Nephron (organoid): ENCODE data around the gene RIC8B.

Experiments used
- H3K27ac Mint-ChIP-seq, 3 experiments: 2 replicates each; pipeline ENCODE4 v1.8.0; 2020; ENCODE audit warnings: mixed read lengths in 3 of 3, mild to moderate bottlenecking in 2 of 3, moderate library complexity in 1 of 3
- H3K27me3 Mint-ChIP-seq: 2 replicates; pipeline ENCODE4 v1.8.0; 2021; ENCODE audit warnings: low read depth, mild to moderate bottlenecking, moderate library complexity, mixed read lengths
- H3K36me3 Mint-ChIP-seq: 2 replicates; pipeline ENCODE4 v1.8.0; 2020; ENCODE audit warnings: low read depth, mixed read lengths
- H3K4me1 Mint-ChIP-seq: 2 replicates; pipeline ENCODE4 v1.8.0; 2020; ENCODE audit warnings: mixed read lengths
- H3K4me3 Mint-ChIP-seq, 3 experiments: 2 replicates each; pipeline ENCODE4 v1.8.0; 2020; ENCODE audit warnings: mild to moderate bottlenecking in 3 of 3, mixed read lengths in 3 of 3, moderate library complexity in 2 of 3
- H3K9me3 Mint-ChIP-seq: 2 replicates; pipeline ENCODE4 v1.8.0; 2020; ENCODE audit warnings: mixed read lengths
- TF ChIP-seq, protein P1 (sequence below), 3 experiments: fragments of 200-600 bp; sonication (generic); IDR thresholded peaks; one replicate each; pipeline ENCODE4 v1.5.0; 2021; ENCODE audit warnings: antibody characterized with exemption in 3 of 3; ENCODE audit not compliant: unreplicated experiment in 3 of 3

Gene RIC8B

DNA sequence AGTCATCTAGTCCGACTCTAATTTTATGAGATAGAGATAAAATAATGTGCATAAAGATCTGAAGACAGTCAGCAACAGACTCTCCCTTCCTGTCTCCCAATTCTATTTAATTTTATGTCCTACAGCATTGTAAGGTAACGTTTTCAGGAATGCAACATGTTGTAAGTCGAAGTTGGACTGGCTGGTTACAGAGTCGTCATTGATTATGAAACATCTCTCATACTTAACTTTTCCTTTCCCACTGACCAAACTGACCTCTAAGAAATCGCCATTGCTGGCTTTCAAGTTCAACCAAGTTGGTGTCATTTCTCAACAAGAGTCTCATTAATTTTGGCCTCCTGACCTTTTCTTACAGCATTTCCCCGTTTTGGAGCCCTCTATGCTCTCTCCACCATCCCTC, 4.9 kb upstream of the RIC8B start:
- peak overlapping the region in 2 of 3 experiments; percentile 38 to 90 for H3K27ac Mint-ChIP-seq
- no peaks in the 10 kb centered on the region for H3K36me3 Mint-ChIP-seq
- H3K4me1 Mint-ChIP-seq, result peaks cover 50% of the 10 kb centered on the region
- no peaks in the 10 kb centered on the region for H3K27me3 Mint-ChIP-seq
- TF ChIP-seq, protein P1, sequence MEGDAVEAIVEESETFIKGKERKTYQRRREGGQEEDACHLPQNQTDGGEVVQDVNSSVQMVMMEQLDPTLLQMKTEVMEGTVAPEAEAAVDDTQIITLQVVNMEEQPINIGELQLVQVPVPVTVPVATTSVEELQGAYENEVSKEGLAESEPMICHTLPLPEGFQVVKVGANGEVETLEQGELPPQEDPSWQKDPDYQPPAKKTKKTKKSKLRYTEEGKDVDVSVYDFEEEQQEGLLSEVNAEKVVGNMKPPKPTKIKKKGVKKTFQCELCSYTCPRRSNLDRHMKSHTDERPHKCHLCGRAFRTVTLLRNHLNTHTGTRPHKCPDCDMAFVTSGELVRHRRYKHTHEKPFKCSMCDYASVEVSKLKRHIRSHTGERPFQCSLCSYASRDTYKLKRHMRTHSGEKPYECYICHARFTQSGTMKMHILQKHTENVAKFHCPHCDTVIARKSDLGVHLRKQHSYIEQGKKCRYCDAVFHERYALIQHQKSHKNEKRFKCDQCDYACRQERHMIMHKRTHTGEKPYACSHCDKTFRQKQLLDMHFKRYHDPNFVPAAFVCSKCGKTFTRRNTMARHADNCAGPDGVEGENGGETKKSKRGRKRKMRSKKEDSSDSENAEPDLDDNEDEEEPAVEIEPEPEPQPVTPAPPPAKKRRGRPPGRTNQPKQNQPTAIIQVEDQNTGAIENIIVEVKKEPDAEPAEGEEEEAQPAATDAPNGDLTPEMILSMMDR (IDR thresholded peaks at IDR 0.05; ENCODE audit: unreplicated experiment in 3 of 3), result no peak
- no peaks in the 10 kb centered on the region for H3K9me3 Mint-ChIP-seq
- H3K4me3 Mint-ChIP-seq, result peak overlapping the region in 1 of 3 experiments; percentile 10

DNA sequence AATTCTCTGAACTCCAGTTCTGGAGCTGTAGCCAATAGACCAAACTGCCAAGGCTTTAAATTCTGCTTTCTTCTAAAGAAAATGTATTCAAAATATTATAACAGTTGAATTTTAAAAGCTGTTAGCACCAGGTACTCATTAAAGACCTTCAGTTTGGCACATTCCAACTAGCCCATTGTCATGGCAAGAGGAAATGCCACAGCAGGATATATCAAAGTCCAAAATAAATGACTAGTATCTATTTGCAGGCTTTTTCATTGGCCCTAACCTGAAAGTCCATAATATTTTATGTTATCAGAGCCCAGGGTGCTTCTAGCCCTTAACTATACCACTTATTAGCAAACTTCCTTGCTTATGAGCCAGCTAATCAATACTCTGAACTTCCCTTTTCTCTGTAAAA, 3.1 kb upstream of the RIC8B start:
- peaks cover 57% of the 10 kb centered on the region for H3K4me1 Mint-ChIP-seq
- TF ChIP-seq, protein P1 (IDR thresholded peaks at IDR 0.05; ENCODE audit: unreplicated experiment in 3 of 3), result no peak
- no peaks in the 10 kb centered on the region for H3K9me3 Mint-ChIP-seq
- no peak overlapping the region for H3K4me3 Mint-ChIP-seq
- H3K27me3 Mint-ChIP-seq, result no peaks in the 10 kb centered on the region
- H3K36me3 Mint-ChIP-seq, result no peaks in the 10 kb centered on the region
- no peak overlapping the region for H3K27ac Mint-ChIP-seq

DNA sequence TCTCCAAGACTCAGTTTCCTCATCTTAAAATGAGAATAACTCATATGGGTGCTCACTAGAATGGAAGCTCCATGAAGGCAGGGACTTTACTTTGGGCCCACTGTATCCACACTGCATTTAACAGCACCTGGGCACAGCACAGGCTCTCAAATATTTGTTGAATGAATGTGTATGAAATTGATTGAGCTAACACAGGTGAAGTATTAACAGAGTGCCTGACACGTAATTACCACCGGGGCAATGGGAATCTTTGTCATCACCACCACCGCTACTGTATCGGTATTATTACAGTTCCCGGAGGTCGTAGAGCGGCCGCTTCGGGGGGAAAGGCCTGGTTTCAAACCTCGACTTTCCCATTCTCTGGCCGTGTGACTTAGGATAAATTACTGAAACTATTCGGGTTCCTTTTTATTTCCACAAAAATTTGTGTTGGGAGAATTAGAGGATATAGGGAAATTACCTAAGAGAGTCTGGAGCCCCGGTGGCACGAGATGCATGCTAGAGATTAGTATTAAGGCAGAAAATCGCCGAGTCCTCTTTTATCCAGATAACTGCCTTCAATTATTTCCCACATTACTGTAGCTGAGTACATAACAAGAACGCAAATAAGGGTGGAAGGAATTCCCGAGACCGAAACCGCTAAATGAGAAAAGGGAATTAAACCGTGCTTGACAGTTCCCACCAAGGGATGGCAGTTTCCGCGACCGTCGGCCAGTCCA, 1.0 kb upstream of the RIC8B start:
- Mint-ChIP-seq H3K27me3 (no peaks in the 10 kb centered on the region), H3K4me3 (peak overlapping the region; percentile 90 to 94 (median 93)), H3K4me1 (peaks cover 38% of the 10 kb centered on the region), H3K27ac (peak overlapping the region; percentile 99 to 100 (median 100)), H3K36me3 (peaks cover 7% of the 10 kb centered on the region), H3K9me3 (no peaks in the 10 kb centered on the region)
- TF ChIP-seq, protein P1 (IDR thresholded peaks at IDR 0.05; ENCODE audit: unreplicated experiment in 3 of 3), result no peak

DNA sequence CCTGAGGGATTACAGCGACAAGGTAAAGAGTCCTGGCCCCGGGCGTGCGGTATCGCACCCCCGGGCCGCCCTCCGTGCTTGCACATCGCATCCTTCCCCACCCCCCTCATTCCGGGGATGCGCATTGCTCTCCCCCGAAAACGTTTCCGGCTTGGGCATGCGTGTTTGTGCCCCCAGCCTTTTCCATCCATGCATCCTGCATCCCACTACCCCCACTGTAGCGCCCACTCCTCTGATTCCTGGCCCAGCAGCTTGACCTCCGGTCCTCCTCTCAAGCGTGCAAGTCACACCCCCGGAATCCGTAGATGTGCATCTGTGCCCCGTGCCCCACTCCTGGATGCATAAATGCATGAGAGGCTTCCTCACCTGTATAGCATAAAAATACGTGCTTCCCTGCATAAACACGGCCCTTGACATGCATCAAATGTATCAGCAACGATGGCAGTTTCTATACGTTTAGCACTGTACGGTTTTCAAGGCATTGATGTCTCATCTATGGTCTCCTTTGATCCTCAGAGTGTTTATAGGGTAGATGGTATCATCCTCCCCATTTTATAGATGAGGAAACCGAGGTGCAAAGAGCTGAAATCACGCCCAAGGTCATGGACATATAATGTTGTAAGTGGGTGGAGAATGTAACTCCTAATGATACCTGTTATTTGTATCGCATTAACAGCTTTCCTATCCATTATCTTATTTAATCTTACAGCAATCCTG, 484 bp downstream of the RIC8B start:
- peaks cover 7% of the 10 kb centered on the region for H3K36me3 Mint-ChIP-seq
- no peaks in the 10 kb centered on the region for H3K9me3 Mint-ChIP-seq
- peak overlapping the region; percentile 99 to 100 (median 100) for H3K27ac Mint-ChIP-seq
- no peaks in the 10 kb centered on the region for H3K27me3 Mint-ChIP-seq
- H3K4me1 Mint-ChIP-seq, result peaks cover 26% of the 10 kb centered on the region
- peak overlapping the region; percentile 90 to 94 (median 93) for H3K4me3 Mint-ChIP-seq
- TF ChIP-seq, protein P1 (IDR thresholded peaks at IDR 0.05; ENCODE audit: unreplicated experiment in 3 of 3), result no peak

DNA sequence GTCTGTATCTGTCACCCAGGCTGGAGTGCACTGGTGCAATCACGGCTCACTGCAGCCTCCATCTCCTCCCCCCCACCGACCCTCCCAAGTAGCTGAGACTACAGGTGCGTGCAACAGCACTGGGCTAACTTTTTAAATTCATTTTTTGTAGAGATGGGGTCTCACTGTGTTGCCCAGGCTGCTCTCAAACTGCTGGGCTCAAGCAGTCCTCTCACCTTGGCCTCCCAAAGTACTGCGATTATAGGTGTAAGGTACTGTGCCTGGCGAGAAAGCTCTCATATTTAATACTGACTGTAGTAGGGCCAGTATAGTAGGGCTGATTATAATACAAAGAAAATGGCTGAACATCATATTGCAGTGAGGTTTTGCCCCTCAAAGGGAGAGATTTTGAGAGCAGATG, 2.4 kb downstream of the RIC8B start:
- Mint-ChIP-seq H3K27me3 (no peaks in the 10 kb centered on the region), H3K36me3 (peaks cover 7% of the 10 kb centered on the region), H3K4me1 (peaks cover 30% of the 10 kb centered on the region), H3K4me3 (peak overlapping the region in 1 of 3 experiments; percentile 94), H3K9me3 (no peaks in the 10 kb centered on the region), H3K27ac (no peak overlapping the region)
- TF ChIP-seq, protein P1 (IDR thresholded peaks at IDR 0.05; ENCODE audit: unreplicated experiment in 3 of 3), result no peak
